ENCODE results near the gene TTC39B. TPM values are rescaled to one million over a fixed set of nuclear protein-coding genes. Genes with fewer than 3 reads are reported as not detected.

TTC39B gene
- total and polyA plus RNA-seq, 7 donors, result 0.18 to 13.1 (median 1.8) TPM

DNA sequence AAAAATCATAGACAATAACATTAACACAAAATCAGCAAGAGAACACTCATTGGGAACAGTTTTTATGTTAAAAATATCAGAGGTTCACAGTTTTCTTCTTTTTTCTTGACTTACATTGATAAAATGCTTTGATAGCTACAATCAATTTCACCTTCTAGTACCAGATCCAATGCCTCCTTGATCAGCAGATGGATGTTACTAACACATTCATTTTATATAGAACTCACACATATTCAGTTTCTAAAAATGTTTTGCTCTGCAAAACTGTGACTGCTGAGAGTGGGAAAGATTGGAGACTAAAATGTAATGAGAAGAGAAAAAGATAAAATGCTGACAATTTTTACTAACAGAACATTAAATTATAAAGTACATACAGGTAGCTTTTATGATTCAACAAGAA lies 143.1 kb downstream of the TTC39B start:
- ATAC-seq, result no peak
- no peaks in the 10 kb centered on the region for H3K9me3 ChIP-seq
- H3K27me3 ChIP-seq (ENCODE audit: insufficient read depth in 3 of 3, low read length in 2 of 3), result no peaks in the 10 kb centered on the region
- H3K4me1 ChIP-seq, result no peaks in the 10 kb centered on the region
- TF ChIP-seq, protein P1, sequence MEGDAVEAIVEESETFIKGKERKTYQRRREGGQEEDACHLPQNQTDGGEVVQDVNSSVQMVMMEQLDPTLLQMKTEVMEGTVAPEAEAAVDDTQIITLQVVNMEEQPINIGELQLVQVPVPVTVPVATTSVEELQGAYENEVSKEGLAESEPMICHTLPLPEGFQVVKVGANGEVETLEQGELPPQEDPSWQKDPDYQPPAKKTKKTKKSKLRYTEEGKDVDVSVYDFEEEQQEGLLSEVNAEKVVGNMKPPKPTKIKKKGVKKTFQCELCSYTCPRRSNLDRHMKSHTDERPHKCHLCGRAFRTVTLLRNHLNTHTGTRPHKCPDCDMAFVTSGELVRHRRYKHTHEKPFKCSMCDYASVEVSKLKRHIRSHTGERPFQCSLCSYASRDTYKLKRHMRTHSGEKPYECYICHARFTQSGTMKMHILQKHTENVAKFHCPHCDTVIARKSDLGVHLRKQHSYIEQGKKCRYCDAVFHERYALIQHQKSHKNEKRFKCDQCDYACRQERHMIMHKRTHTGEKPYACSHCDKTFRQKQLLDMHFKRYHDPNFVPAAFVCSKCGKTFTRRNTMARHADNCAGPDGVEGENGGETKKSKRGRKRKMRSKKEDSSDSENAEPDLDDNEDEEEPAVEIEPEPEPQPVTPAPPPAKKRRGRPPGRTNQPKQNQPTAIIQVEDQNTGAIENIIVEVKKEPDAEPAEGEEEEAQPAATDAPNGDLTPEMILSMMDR (IDR thresholded peaks at IDR 0.05), result no peak
- no peaks in the 10 kb centered on the region for H3K36me3 ChIP-seq (ENCODE audit: insufficient read depth in 1 of 2, low read depth in 1 of 2)
- intact Hi-C loops (cut with DNase I), result no loop called here
- no peak for DNase-seq
- H3K4me3 ChIP-seq, result no peak overlapping the region
- no peak overlapping the region for H3K27ac ChIP-seq

DNA sequence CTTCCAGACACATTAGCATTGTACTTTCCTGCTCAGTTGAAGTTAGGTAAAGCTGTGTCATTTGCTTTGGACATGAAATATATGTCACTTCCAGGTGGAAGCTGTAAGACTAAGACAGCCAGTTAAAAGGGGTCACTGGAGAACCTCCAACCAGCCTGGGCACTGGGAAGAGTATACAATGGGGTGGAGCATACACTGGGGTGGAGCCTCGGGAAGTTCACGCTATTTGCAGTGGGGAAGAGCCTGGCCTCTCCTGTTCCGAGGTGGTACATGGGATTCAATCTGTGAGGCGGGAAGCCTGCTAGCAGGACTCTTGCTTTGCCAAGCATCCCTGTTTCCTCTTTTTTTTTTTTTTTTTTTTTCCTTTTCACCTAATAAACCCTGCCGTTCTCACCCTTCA lies 145.3 kb downstream of the TTC39B start:
- intact Hi-C loops (cut with DNase I), result no loop called here
- TF ChIP-seq, protein P1 (IDR thresholded peaks at IDR 0.05), result no peak
- no peaks in the 10 kb centered on the region for H3K4me1 ChIP-seq
- H3K9me3 ChIP-seq, result no peaks in the 10 kb centered on the region
- 66 to 78% (median 76%) methylated on average over 5 of the region's 5 CpGs for WGBS, 3 donors
- no peaks in the 10 kb centered on the region for H3K27me3 ChIP-seq (ENCODE audit: insufficient read depth in 3 of 3, low read length in 2 of 3)
- H3K27ac ChIP-seq, result no peak overlapping the region
- no peak for DNase-seq
- H3K36me3 ChIP-seq (ENCODE audit: insufficient read depth in 1 of 2, low read depth in 1 of 2), result no peaks in the 10 kb centered on the region
- no peak overlapping the region for H3K4me3 ChIP-seq
- no peak for ATAC-seq

DNA sequence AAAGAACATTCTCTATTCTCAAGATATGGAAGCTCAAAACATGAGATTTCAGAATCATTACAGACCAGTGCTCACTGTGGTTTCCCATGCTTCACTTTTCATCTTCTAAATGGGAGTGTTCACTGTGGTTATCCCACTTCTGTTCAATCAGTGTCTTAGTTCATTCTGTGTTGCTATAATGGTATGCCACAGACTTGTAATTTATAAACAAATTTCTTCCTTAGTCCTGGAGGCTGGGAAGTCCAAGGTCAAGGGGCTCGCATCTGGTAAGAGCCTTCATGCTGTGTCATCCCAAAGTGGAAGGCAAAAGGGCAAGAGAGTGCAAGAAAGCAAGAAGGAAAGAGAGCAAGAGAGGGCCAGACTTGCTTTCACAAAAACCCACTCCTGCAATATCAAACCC lies 146.3 kb downstream of the TTC39B start:
- ATAC-seq (no peak), DNase-seq (no peak)
- H3K27me3 ChIP-seq (ENCODE audit: insufficient read depth in 3 of 3, low read length in 2 of 3), result no peaks in the 10 kb centered on the region
- H3K27ac ChIP-seq, result no peak overlapping the region
- no peak overlapping the region for H3K4me3 ChIP-seq
- TF ChIP-seq, protein P1 (IDR thresholded peaks at IDR 0.05), result no peak
- 82 to 92% (median 84%) methylated on average over 1 of the region's 1 CpG for WGBS, 3 donors
- no peaks in the 10 kb centered on the region for H3K4me1 ChIP-seq
- H3K36me3 ChIP-seq (ENCODE audit: insufficient read depth in 1 of 2, low read depth in 1 of 2), result no peaks in the 10 kb centered on the region
- no peaks in the 10 kb centered on the region for H3K9me3 ChIP-seq
- intact Hi-C loops (cut with DNase I), result no loop called here

DNA sequence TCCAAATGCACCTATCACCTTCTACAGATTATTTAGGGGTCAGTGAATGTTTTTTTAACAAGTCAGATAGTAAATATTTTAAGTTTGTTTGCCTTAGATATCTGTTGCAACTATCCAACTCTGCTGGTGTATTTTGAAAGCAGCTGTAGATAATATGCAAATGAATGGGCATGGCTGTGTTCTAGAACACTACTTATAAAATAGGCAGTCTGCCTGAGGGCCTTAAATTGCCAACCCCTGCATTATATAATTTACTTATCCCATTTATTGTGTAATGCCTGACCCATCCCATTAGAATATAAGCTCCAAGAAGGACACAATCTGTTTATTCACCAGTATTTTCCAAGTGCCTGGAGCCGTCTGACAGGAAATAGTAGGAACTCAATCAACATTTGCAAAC lies 149.0 kb downstream of the TTC39B start:
- TF ChIP-seq, protein P1 (IDR thresholded peaks at IDR 0.05), result no peak

DNA sequence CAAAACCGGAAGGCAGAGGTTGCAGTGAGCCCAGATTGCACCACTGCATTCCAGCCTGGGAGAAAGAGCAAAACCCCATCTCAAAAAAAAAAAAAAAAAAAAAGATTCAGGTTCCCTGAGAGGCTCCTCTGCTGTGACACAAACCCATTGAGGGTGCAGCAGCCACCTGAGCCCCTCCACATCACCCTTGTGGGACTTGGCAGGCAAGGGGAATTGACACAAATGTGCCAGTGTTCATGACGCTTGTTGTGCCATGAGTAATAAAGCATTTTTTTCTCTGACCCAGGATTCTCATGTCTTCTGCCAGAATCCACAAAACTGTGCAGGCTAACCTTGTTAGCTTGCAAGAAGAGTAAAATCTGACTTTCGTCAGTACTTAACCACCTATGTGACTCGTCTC lies 149.6 kb downstream of the TTC39B start:
- Histone ChIP-seq H3K4me3 (no peak overlapping the region), H3K9me3 (no peaks in the 10 kb centered on the region), H3K27me3 (ENCODE audit: insufficient read depth in 3 of 3, low read length in 2 of 3) (no peaks in the 10 kb centered on the region), H3K27ac (no peak overlapping the region), H3K36me3 (ENCODE audit: insufficient read depth in 1 of 2, low read depth in 1 of 2) (no peaks in the 10 kb centered on the region), H3K4me1 (peaks cover 5% of the 10 kb centered on the region)
- WGBS, 3 donors, result 36 to 45% (median 40%) methylated on average over 4 of the region's 4 CpGs
- intact Hi-C loops (cut with DNase I), result loop anchor here in 1 of 2 donors (5.0 kb wide), 1 partner anchor 1925 kb away; no protein-coding TSS in a partner anchor
- ATAC-seq (no peak), DNase-seq (no peak)
- TF ChIP-seq, protein P1 (IDR thresholded peaks at IDR 0.05), result no peak

More for the DNA sequence above, 149.0 kb downstream of the TTC39B start:
- no peaks in the 10 kb centered on the region for H3K36me3 ChIP-seq (ENCODE audit: insufficient read depth in 1 of 2, low read depth in 1 of 2)
- 83 to 90% (median 87%) methylated on average over 1 of the region's 1 CpG for WGBS, 3 donors
- H3K9me3 ChIP-seq, result no peaks in the 10 kb centered on the region
- intact Hi-C loops (cut with DNase I), result loop anchor here in 1 of 2 donors (5.0 kb wide), 1 partner anchor 1924 kb away; no protein-coding TSS in a partner anchor
- DNase-seq, result no peak
- no peak overlapping the region for H3K4me3 ChIP-seq
- H3K4me1 ChIP-seq, result peaks cover 5% of the 10 kb centered on the region
- no peak for ATAC-seq
- H3K27me3 ChIP-seq (ENCODE audit: insufficient read depth in 3 of 3, low read length in 2 of 3), result no peaks in the 10 kb centered on the region
- H3K27ac ChIP-seq, result no peak overlapping the region
